Heart right ventricle (tissue), 16 donors: Measurements from ENCODE around the gene WARS2. TPM values are rescaled to one million over a fixed set of nuclear protein-coding genes. Genes with fewer than 3 reads are reported as not detected.
A peak's percentile ranks its signal among the peaks of the same experiment; 100 is the strongest.

Experiments used
- ATAC-seq, 8 donors: fragments of 200-7000 bp; cut with Tn5 transposase; one replicate each; pipeline ENCODE4 v1.9.1; 2020; ENCODE audit warnings: mild to moderate bottlenecking in 8 of 8, moderate library complexity in 8 of 8, moderate number of reproducible peaks in 1 of 8
- DNase-seq, 2 donors: peaks; one replicate each; pipeline ENCODE4 v3.0.0-alpha.2; 2020
- H3K27ac ChIP-seq, 10 donors: fragments of 200-600 bp; sonication (generic) in 2 of 10; one replicate each; pipeline versions ENCODE4 v1.5.0 to v1.8.0; 2020 to 2022; ENCODE audit warnings: mild to moderate bottlenecking in 3 of 10
- H3K27me3 ChIP-seq, 7 donors: fragments of 200-600 bp; one replicate each; pipeline ENCODE4 v1.8.0; 2021 to 2022; ENCODE audit warnings: mild to moderate bottlenecking in 2 of 7
- H3K36me3 ChIP-seq, 9 donors: fragments of 200-600 bp; sonication (generic) in 1 of 9; one replicate each; pipeline versions ENCODE4 v1.5.0 to v1.8.0; 2020 to 2022; ENCODE audit warnings: mild to moderate bottlenecking in 2 of 9
- H3K4me1 ChIP-seq, 9 donors: fragments of 200-600 bp; sonication (generic) in 1 of 9; one replicate each; pipeline versions ENCODE4 v1.5.0 to v1.8.0; 2020 to 2022; ENCODE audit warnings: mild to moderate bottlenecking in 4 of 9
- H3K4me3 ChIP-seq, 10 donors: fragments of 200-600 bp; sonication (generic) in 2 of 10; one replicate each; pipeline versions ENCODE4 v1.5.0 to v1.8.0; 2020 to 2022; ENCODE audit warnings: mild to moderate bottlenecking in 7 of 10, moderate library complexity in 2 of 10
- H3K9me3 ChIP-seq, 11 donors: fragments of 200-600 bp in 10 of 11; sonication (generic) in 2 of 11; one replicate each; pipeline versions ENCODE4 v1.5.0 to v1.8.0; 2013 to 2022; ENCODE audit warnings: mild to moderate bottlenecking in 2 of 11, control low read depth in 1 of 11, moderate library complexity in 1 of 11
- CTCF ChIP-seq, 9 donors: fragments of 200-600 bp; sonication (generic) in 2 of 9; IDR thresholded peaks; one replicate each; pipeline versions ENCODE4 v1.5.0 to v1.8.0; 2021 to 2022; ENCODE audit warnings: antibody characterized with exemption in 9 of 9, mild to moderate bottlenecking in 5 of 9, moderate library complexity in 1 of 9
- WGBS, 2 donors: extraction: QIAGEN DNeasy Blood & Tissue Kit; methylation state at CpG; one replicate each; pipeline ENCODE4 v1.1.7; 2013; ENCODE audit warnings: inconsistent platforms in 1 of 2; 5-methylcytosine and 5-hydroxymethylcytosine counted together
- intact Hi-C, 10 donors: fragments of 100-400 bp; cut with DNase I; formaldehyde crosslinking; loops; one replicate each; pipeline versions ENCODE4 v1.11.1 to v1.14.2; 2022
- polyA plus RNA-seq, 2 donors: library from polyadenylated mRNA; stranded (reverse); fragments of 200-250 nt; gene quantifications; one replicate each; pipeline ENCODE4 v1.2.3, GENCODE V29; 2013
- total RNA-seq, 10 donors: library from RNA; stranded (reverse); fragmentation: NEBNext Ultra II Directional in 3 of 10; extraction: Animal tissue kit (Norgen Biotek cat#: 25700) in 3 of 10; gene quantifications; one replicate each; pipeline versions ENCODE4 v1.2.1 to v1.2.4, GENCODE V29; 2021 to 2023
- donor health status: Arrhythmogenic right ventricular cardiomyopathy.
- donor health status: ischemic (EF 13 %, LVEDD 7.1; RV severe dilation, severe dysfunction).
- donor health status: healthy with polysubstance abuse.
- donor health status: DM: no; HTN: yes; CAD: no.
- donor health status: DM: no; HTN: no; CAD: no.
- donor health status: ischemic (EF 25% LVEDD 6.9; RV normal size, moderate dysfunction).
- donor health status: ischemic (EF 25% LVEDD 5.7; RV mildly dilated, moderate dysfunction).
- donor health status: healthy.
- donor health status: DM: yes; HTN: yes; CAD: no.
- donor health status: Ischemic cardiomyopathy.
- donor health status: ischemic (EF 35%, LVEDD 5.7; RV mildly dilated, moderate dysfunction).
- donor health status: nonischemic (EF 11% LVEDD 7.7; RV severe dilation, severe dysfunction).
- donor health status: DM: yes; HTN: yes; CAD: no.
- donor health status: PGD.
- donor health status: ischemic (EF 29% LVEDD 5.4; RV normal size, mild dysfunction).
- donor health status: nonischemic (EF 23%, LVEDD 6.1; RV moderate dilation, normal function).

WARS2 gene
- total and polyA plus RNA-seq, 12 donors = 3.5 to 15.4 (median 11.3) TPM

- Histone ChIP-seq H3K27ac (no peak overlapping the region), H3K27me3 (peaks cover 11 to 100% (median 100%) of the 10 kb centered on the region in 7 donors), H3K4me3 (peak overlapping the region in 8 of 10 donors; percentile 5 to 44 (median 24)), H3K4me1 (peaks cover 0 to 64% (median 46%) of the 10 kb centered on the region in 9 donors), H3K9me3 (no peaks in the 10 kb centered on the region), H3K36me3 (no peaks in the 10 kb centered on the region)
- TF ChIP-seq CTCF (IDR thresholded peaks at IDR 0.05) = peak in 1 of 9 donors; percentile 3
- DNase-seq (peak in 1 of 2 donors; percentile 21), ATAC-seq (peak in 2 of 8 donors; percentile 34 to 56)
- intact Hi-C loops = no loop called here
- 12 to 17% methylated on average over 43 of the region's 43 CpGs for whole genome bisulfite sequencing, 2 donors
Observed at GRCh38 chr1:118984086-118984721, 156.2 kb downstream of the WARS2 start.

GRCh38 chr1:118983558-118984041, 156.9 kb downstream of the WARS2 start:
- Histone ChIP-seq H3K27me3 (peaks cover 11 to 100% (median 100%) of the 10 kb centered on the region in 7 donors), H3K4me3 (no peak overlapping the region), H3K36me3 (no peaks in the 10 kb centered on the region), H3K4me1 (peaks cover 0 to 63% (median 46%) of the 10 kb centered on the region in 9 donors), H3K9me3 (no peaks in the 10 kb centered on the region), H3K27ac (no peak overlapping the region)
- WGBS, 2 donors = 22 to 31% methylated on average over 22 of the region's 22 CpGs
- ATAC-seq (no peak), DNase-seq (no peak)
- no peak for TF ChIP-seq CTCF (IDR thresholded peaks at IDR 0.05)
- intact Hi-C loops = no loop called here

GRCh38 chr1:118982821-118983557, 157.5 kb downstream of the WARS2 start:
- no peaks in the 10 kb centered on the region for H3K36me3 ChIP-seq
- no peak overlapping the region for H3K4me3 ChIP-seq
- no peak for TF ChIP-seq CTCF (IDR thresholded peaks at IDR 0.05)
- DNase-seq (no peak), ATAC-seq (no peak)
- 17 to 23% methylated on average over 26 of the region's 26 CpGs for WGBS, 2 donors
- no peak overlapping the region for H3K27ac ChIP-seq
- H3K4me1 ChIP-seq = peaks cover 0 to 57% (median 40%) of the 10 kb centered on the region in 9 donors
- intact Hi-C loops = no loop called here
- H3K27me3 ChIP-seq = peaks cover 11 to 100% (median 100%) of the 10 kb centered on the region in 7 donors
- H3K9me3 ChIP-seq = no peaks in the 10 kb centered on the region

- intact Hi-C loops = no loop called here
- Histone ChIP-seq H3K9me3 (no peaks in the 10 kb centered on the region), H3K4me1 (peaks cover 0 to 50% (median 33%) of the 10 kb centered on the region in 9 donors), H3K36me3 (no peaks in the 10 kb centered on the region), H3K27me3 (peaks cover 9 to 100% (median 100%) of the 10 kb centered on the region in 7 donors), H3K27ac (no peak overlapping the region), H3K4me3 (no peak overlapping the region)
- ATAC-seq (no peak), DNase-seq (no peak)
- TF ChIP-seq CTCF (IDR thresholded peaks at IDR 0.05) = no peak
- WGBS, 2 donors = 45 to 46% methylated on average over 6 of the region's 6 CpGs
Observed at GRCh38 chr1:118982266-118982665, 158.2 kb downstream of the WARS2 start.
